CD8-positive, alpha-beta memory T cell (primary cell): Measurements from ENCODE around the gene DPYD. TPM values are rescaled to one million over a fixed set of nuclear protein-coding genes. Genes with fewer than 3 reads are reported as not detected.
A peak's percentile ranks its signal among the peaks of the same experiment; 100 is the strongest.

Source experiments
- CTCF ChIA-PET: fragments of 350-600 bp; sonication (Branson Sonifier 250); formaldehyde crosslinking; loops from one replicate; lab custom pipeline; 2021; ENCODE audit warnings: antibody characterized with exemption; lab: Charles Lee
- POLR2A ChIA-PET: fragments of 350-600 bp; sonication (Branson Sonifier 250); formaldehyde crosslinking; loops from one replicate; lab custom pipeline; 2021; ENCODE audit warnings: antibody characterized with exemption; lab: Charles Lee
- DNase-seq, 5 donors: peaks; one replicate each; pipeline versions ENCODE4 v3.0.0 to v3.0.0-alpha.2; 2020 to 2022; ENCODE audit warnings: mixed read lengths in 1 of 5
- H3K27ac ChIP-seq: one replicate; pipeline ENCODE4 v1.7.0; 2013; ENCODE audit warnings: low read depth, mild to moderate bottlenecking, low read length, moderate library complexity
- H3K27me3 ChIP-seq: 2 replicates; pipeline ENCODE4 v1.7.0; 2013; ENCODE audit warnings: low read length, mild to moderate bottlenecking; ENCODE audit not compliant: insufficient read depth, poor library complexity, severe bottlenecking
- H3K36me3 ChIP-seq: 2 replicates; pipeline ENCODE4 v1.7.0; 2013; ENCODE audit warnings: mild to moderate bottlenecking, low read length, moderate library complexity; ENCODE audit not compliant: insufficient read depth
- H3K4me1 ChIP-seq: 2 replicates; pipeline ENCODE4 v1.7.0; 2013; ENCODE audit warnings: mild to moderate bottlenecking, low read length, moderate library complexity; ENCODE audit not compliant: insufficient read depth
- H3K4me3 ChIP-seq: 2 replicates; pipeline ENCODE4 v1.7.0; 2013; ENCODE audit warnings: mild to moderate bottlenecking, low read length
- H3K9me3 ChIP-seq: 2 replicates; pipeline ENCODE4 v1.7.0; 2013; ENCODE audit warnings: mild to moderate bottlenecking, low read length
- H3K27ac Mint-ChIP-seq, 8 donors: one replicate each; pipeline ENCODE4 v1.8.0; 2020 to 2021; ENCODE audit warnings: mixed read lengths in 8 of 8, mild to moderate bottlenecking in 6 of 8, inconsistent platforms in 3 of 8, moderate library complexity in 3 of 8
- H3K27me3 Mint-ChIP-seq, 2 donors: one replicate each; pipeline ENCODE4 v1.8.0; 2020 to 2021; ENCODE audit warnings: mixed read lengths in 2 of 2, mild to moderate bottlenecking in 1 of 2, moderate library complexity in 1 of 2
- H3K36me3 Mint-ChIP-seq, 3 donors: one replicate each; pipeline ENCODE4 v1.8.0; 2020 to 2021; ENCODE audit warnings: mixed read lengths in 3 of 3, inconsistent platforms in 1 of 3, mild to moderate bottlenecking in 1 of 3
- H3K4me1 Mint-ChIP-seq, 3 donors: one replicate each; pipeline ENCODE4 v1.8.0; 2020 to 2021; ENCODE audit warnings: mixed read lengths in 3 of 3, inconsistent platforms in 1 of 3, mild to moderate bottlenecking in 1 of 3
- H3K4me3 Mint-ChIP-seq, 7 donors: one replicate each; pipeline ENCODE4 v1.8.0; 2020 to 2021; ENCODE audit warnings: mixed read lengths in 7 of 7, mild to moderate bottlenecking in 6 of 7, moderate library complexity in 4 of 7, inconsistent platforms in 2 of 7
- H3K9me3 Mint-ChIP-seq, 5 donors: one replicate each; pipeline ENCODE4 v1.8.0; 2020 to 2022; ENCODE audit warnings: mixed read lengths in 5 of 5, mild to moderate bottlenecking in 3 of 5, moderate library complexity in 2 of 5, inconsistent platforms in 1 of 5
- polyA plus RNA-seq: library from polyadenylated mRNA; unstranded; fragments of 300-500 nt; fragmentation: Illumina TruSeq; gene quantifications from one replicate; pipeline ENCODE4 v1.2.3, GENCODE V29; 2021
- total RNA-seq, 2 experiments: library from RNA; stranded (reverse); gene quantifications; one replicate each; pipeline ENCODE4 v1.2.3, GENCODE V29; 2021

DPYD gene
- total and polyA plus RNA-seq, 3 experiments from 2014 or later: 9.6 to 43.9 (median 10.3) TPM

- no peak for DNase-seq
- H3K27ac Mint-ChIP-seq: no peak overlapping the region
- Histone ChIP-seq H3K4me1 (no peaks in the 10 kb centered on the region), H3K9me3 (no peaks in the 10 kb centered on the region), H3K4me3 (no peak overlapping the region), H3K27ac (no peak overlapping the region), H3K36me3 (no peaks in the 10 kb centered on the region), H3K27me3 (no peaks in the 10 kb centered on the region)
- H3K9me3 Mint-ChIP-seq: no peaks in the 10 kb centered on the region
- CTCF ChIA-PET: no interaction called here
- H3K36me3 Mint-ChIP-seq: peaks cover 0 to 14% (median 13%) of the 10 kb centered on the region in 3 donors
- no peak overlapping the region for H3K4me3 Mint-ChIP-seq
- H3K27me3 Mint-ChIP-seq: no peaks in the 10 kb centered on the region
- POLR2A ChIA-PET: no interaction called here
- H3K4me1 Mint-ChIP-seq: peaks cover 20 to 25% (median 25%) of the 10 kb centered on the region in 3 donors
These were observed 538.6 kb downstream of the DPYD start for GRCh38 chr1:97382206-97382605.

DNA sequence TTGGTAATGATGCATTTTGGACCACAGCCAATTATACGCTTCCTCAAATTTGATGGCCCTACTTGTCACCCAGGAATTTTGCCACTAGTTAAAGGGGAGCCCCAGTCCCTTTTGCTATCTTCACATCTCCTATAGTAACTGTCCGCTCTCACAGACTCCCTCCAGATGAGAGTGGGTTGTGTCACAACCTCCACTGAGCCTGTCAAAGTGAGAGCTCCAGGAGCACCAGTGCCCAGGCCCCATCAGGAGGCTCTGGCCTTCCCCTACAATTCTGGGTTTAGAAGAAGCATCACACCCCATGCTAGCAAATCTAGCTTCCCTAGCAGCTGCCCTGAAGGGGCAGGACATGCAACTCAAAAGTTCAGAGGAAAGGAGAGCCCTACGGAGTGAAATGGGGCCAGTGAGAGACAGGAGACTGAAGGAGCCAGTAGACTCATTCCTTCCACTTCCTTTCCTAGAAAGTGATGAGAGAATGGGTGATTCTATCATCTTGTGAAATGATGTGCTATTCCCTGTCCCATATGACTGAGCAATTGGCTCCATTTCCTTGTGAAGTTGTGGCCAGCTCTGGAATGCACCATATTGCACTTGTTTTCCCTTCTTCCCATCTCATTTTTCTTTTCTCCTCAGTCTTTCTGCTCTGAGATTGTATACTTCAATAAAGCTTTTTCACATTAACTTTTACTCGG is 541.3 kb downstream of the DPYD start:
- H3K27ac ChIP-seq: no peak overlapping the region
- no peak for DNase-seq
- no peak overlapping the region for H3K4me3 Mint-ChIP-seq
- H3K9me3 ChIP-seq: no peaks in the 10 kb centered on the region
- H3K9me3 Mint-ChIP-seq: no peaks in the 10 kb centered on the region
- CTCF ChIA-PET: no interaction called here
- H3K27ac Mint-ChIP-seq: peak overlapping the region in 1 of 8 donors; percentile 37
- POLR2A ChIA-PET: no interaction called here
- no peaks in the 10 kb centered on the region for H3K27me3 Mint-ChIP-seq
- H3K36me3 ChIP-seq: no peaks in the 10 kb centered on the region
- peaks cover 0 to 17% (median 14%) of the 10 kb centered on the region in 3 donors for H3K36me3 Mint-ChIP-seq
- no peaks in the 10 kb centered on the region for H3K27me3 ChIP-seq
- H3K4me1 ChIP-seq: no peaks in the 10 kb centered on the region
- peaks cover 21 to 33% (median 25%) of the 10 kb centered on the region in 3 donors for H3K4me1 Mint-ChIP-seq
- no peak overlapping the region for H3K4me3 ChIP-seq

DNA sequence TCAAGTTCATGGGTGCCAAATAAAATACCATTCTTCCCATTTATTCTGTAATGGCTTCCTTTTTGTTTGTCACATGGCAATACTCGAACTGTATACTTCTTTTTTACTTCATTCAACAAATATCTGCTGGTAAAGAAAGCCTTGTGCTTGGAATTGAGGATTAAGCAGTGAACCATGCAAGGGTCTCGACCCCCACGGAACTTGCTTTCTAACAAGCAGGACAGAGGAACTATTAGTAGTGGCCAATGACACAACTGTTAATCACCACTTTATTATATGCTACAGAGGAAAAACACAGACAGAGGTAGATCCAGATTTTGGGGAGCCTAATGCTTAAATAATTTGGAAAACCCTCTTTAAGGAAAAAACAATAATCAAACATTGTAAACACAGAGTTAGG is 542.2 kb downstream of the DPYD start:
- Mint-ChIP-seq H3K4me1 (peaks cover 21 to 33% (median 25%) of the 10 kb centered on the region in 3 donors), H3K27me3 (no peaks in the 10 kb centered on the region), H3K36me3 (peaks cover 0 to 22% (median 15%) of the 10 kb centered on the region in 3 donors), H3K4me3 (peak overlapping the region in 1 of 7 donors; percentile 14), H3K9me3 (no peaks in the 10 kb centered on the region), H3K27ac (peak overlapping the region in 1 of 8 donors; percentile 58)
- H3K9me3 ChIP-seq: no peaks in the 10 kb centered on the region
- POLR2A ChIA-PET: no interaction called here
- no peaks in the 10 kb centered on the region for H3K4me1 ChIP-seq
- no peaks in the 10 kb centered on the region for H3K36me3 ChIP-seq
- no peak overlapping the region for H3K4me3 ChIP-seq
- no peak for DNase-seq
- no peaks in the 10 kb centered on the region for H3K27me3 ChIP-seq
- CTCF ChIA-PET: no interaction called here
- no peak overlapping the region for H3K27ac ChIP-seq

GRCh38 chr1:97377432-97378034 is 543.3 kb downstream of the DPYD start:
- H3K36me3 ChIP-seq: no peaks in the 10 kb centered on the region
- Mint-ChIP-seq H3K36me3 (peaks cover 2 to 30% (median 17%) of the 10 kb centered on the region in 3 donors), H3K27ac (peak overlapping the region in 6 of 8 donors; percentile 7 to 76 (median 56)), H3K9me3 (no peaks in the 10 kb centered on the region), H3K4me3 (peak overlapping the region in 6 of 7 donors; percentile 29 to 58 (median 32)), H3K27me3 (no peaks in the 10 kb centered on the region), H3K4me1 (peaks cover 21 to 33% (median 25%) of the 10 kb centered on the region in 3 donors)
- ChIA-PET POLR2A (no interaction called here), CTCF (no interaction called here)
- H3K9me3 ChIP-seq: no peaks in the 10 kb centered on the region
- no peak overlapping the region for H3K4me3 ChIP-seq
- no peaks in the 10 kb centered on the region for H3K4me1 ChIP-seq
- H3K27ac ChIP-seq: no peak overlapping the region
- H3K27me3 ChIP-seq: no peaks in the 10 kb centered on the region
- no peak for DNase-seq

DNA sequence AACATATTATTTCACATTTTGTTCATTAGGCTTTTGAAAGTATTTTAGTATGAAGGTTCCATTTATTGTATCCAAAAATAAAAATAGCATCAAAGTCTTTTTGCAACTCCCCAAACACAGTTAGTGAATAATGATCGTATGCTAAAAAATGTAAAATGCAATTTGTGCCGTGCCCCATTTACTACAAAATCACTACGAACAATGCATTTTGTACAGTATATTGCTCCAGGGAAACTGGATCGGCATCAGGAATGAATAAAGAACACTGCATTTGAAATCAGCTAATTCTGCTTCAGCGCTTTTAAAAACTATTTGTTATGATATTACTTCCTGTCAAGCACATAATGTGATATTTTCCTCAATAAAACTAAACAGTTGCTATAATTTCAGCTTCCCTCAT is 547.8 kb downstream of the DPYD start:
- peaks cover 8 to 16% (median 9%) of the 10 kb centered on the region in 3 donors for H3K4me1 Mint-ChIP-seq
- POLR2A ChIA-PET: no interaction called here
- no peaks in the 10 kb centered on the region for H3K9me3 Mint-ChIP-seq
- Histone ChIP-seq H3K36me3 (no peaks in the 10 kb centered on the region), H3K4me3 (no peak overlapping the region), H3K27ac (no peak overlapping the region), H3K4me1 (no peaks in the 10 kb centered on the region), H3K9me3 (no peaks in the 10 kb centered on the region), H3K27me3 (no peaks in the 10 kb centered on the region)
- H3K27me3 Mint-ChIP-seq: no peaks in the 10 kb centered on the region
- peaks cover 17 to 49% (median 21%) of the 10 kb centered on the region in 3 donors for H3K36me3 Mint-ChIP-seq
- no peak overlapping the region for H3K27ac Mint-ChIP-seq
- H3K4me3 Mint-ChIP-seq: no peak overlapping the region
- CTCF ChIA-PET: no interaction called here
- no peak for DNase-seq

GRCh38 chr1:97372531-97372930 is 548.3 kb downstream of the DPYD start:
- Mint-ChIP-seq H3K4me1 (peaks cover 3 to 11% (median 4%) of the 10 kb centered on the region in 3 donors), H3K4me3 (no peak overlapping the region), H3K27ac (no peak overlapping the region), H3K9me3 (no peaks in the 10 kb centered on the region), H3K27me3 (no peaks in the 10 kb centered on the region), H3K36me3 (peaks cover 19 to 49% (median 23%) of the 10 kb centered on the region in 3 donors)
- CTCF ChIA-PET: interaction anchor here (0.6 kb wide), 1 partner anchor 1134 kb away, joined by 3 read pairs; no protein-coding TSS in a partner anchor
- DNase-seq: no peak
- Histone ChIP-seq H3K4me1 (no peaks in the 10 kb centered on the region), H3K27me3 (no peaks in the 10 kb centered on the region), H3K36me3 (no peaks in the 10 kb centered on the region), H3K9me3 (no peaks in the 10 kb centered on the region), H3K27ac (no peak overlapping the region), H3K4me3 (no peak overlapping the region)
- POLR2A ChIA-PET: no interaction called here

DNA sequence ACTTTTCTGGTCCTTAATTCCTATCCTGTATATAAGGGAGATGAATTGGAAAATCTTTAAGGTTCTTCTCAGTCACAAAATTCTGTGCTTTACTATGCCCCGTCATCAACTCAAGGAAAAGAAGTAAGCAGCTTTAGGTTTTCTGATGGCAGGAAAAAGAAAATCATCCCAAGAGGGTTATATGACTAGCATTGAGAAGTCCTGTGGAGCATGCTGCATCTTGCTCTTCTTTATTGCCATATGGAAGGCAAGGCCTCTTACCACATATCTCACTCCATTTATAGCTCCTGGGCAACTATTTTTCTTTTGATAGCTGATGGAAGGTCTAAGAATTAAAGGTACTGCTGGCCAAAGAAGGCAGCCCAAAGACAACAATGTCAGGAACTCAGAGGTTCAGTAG is 552.5 kb downstream of the DPYD start:
- H3K36me3 ChIP-seq: no peaks in the 10 kb centered on the region
- no peaks in the 10 kb centered on the region for H3K9me3 ChIP-seq
- H3K9me3 Mint-ChIP-seq: no peaks in the 10 kb centered on the region
- no peaks in the 10 kb centered on the region for H3K27me3 Mint-ChIP-seq
- ChIA-PET CTCF (no interaction called here), POLR2A (no interaction called here)
- H3K27me3 ChIP-seq: no peaks in the 10 kb centered on the region
- peaks cover 31 to 54% (median 47%) of the 10 kb centered on the region in 3 donors for H3K36me3 Mint-ChIP-seq
- H3K4me3 ChIP-seq: no peak overlapping the region
- H3K4me1 Mint-ChIP-seq: no peaks in the 10 kb centered on the region
- H3K27ac ChIP-seq: no peak overlapping the region
- H3K27ac Mint-ChIP-seq: no peak overlapping the region
- DNase-seq: no peak
- H3K4me3 Mint-ChIP-seq: no peak overlapping the region
- no peaks in the 10 kb centered on the region for H3K4me1 ChIP-seq

GRCh38 chr1:97366984-97367383 is 553.9 kb downstream of the DPYD start:
- H3K36me3 ChIP-seq: no peaks in the 10 kb centered on the region
- ChIA-PET CTCF (interaction anchor here (1.0 kb wide), 1 partner anchor 9 kb away, joined by 3 read pairs; no protein-coding TSS in a partner anchor), POLR2A (no interaction called here)
- H3K27ac ChIP-seq: no peak overlapping the region
- no peak for DNase-seq
- Mint-ChIP-seq H3K4me1 (no peaks in the 10 kb centered on the region), H3K36me3 (peaks cover 30 to 54% (median 50%) of the 10 kb centered on the region in 3 donors), H3K27me3 (no peaks in the 10 kb centered on the region), H3K9me3 (no peaks in the 10 kb centered on the region), H3K27ac (no peak overlapping the region), H3K4me3 (no peak overlapping the region)
- H3K9me3 ChIP-seq: no peaks in the 10 kb centered on the region
- no peak overlapping the region for H3K4me3 ChIP-seq
- H3K27me3 ChIP-seq: no peaks in the 10 kb centered on the region
- H3K4me1 ChIP-seq: no peaks in the 10 kb centered on the region
